GM10266 (cell line): ENCODE results near the gene NR3C2.

ENCODE experiments used
- DNase-seq: peaks from one replicate; pipeline ENCODE4 v3.0.0; 2012; ENCODE audit errors: extremely low spot score
- CTCF ChIP-seq: IDR thresholded peaks from 2 replicates; pipeline ENCODE4 v1.5.1; 2012; ENCODE audit warnings: mild to moderate bottlenecking, low read depth; ENCODE audit not compliant: control insufficient read depth, insufficient read depth; ENCODE audit errors: missing control alignments

NR3C2 gene

GRCh38 chr4:148441986-148442831 lies at the start of gene NR3C2:
Gene NR3C2 (minus strand): TSS chr4:148442414.
- no peak for TF ChIP-seq CTCF
- DNase-seq, result peak; percentile 99

GRCh38 chr4:148487181-148487580 lies 45.0 kb upstream of the NR3C2 start:
- TF ChIP-seq CTCF, result no peak
- DNase-seq, result no peak

GRCh38 chr4:148481636-148482035 lies 39.4 kb upstream of the NR3C2 start:
- TF ChIP-seq CTCF, result no peak
- no peak for DNase-seq

- DNase-seq, result no peak
- TF ChIP-seq CTCF, result no peak
Observed at GRCh38 chr4:148477276-148477675, 35.1 kb upstream of the NR3C2 start.

GRCh38 chr4:148469938-148470337 lies 27.7 kb upstream of the NR3C2 start:
- DNase-seq, result no peak
- TF ChIP-seq CTCF, result no peak

GRCh38 chr4:148454835-148455234 lies 12.6 kb upstream of the NR3C2 start:
- TF ChIP-seq CTCF, result no peak
- DNase-seq, result no peak

GRCh38 chr4:148453833-148454232 lies 11.6 kb upstream of the NR3C2 start:
- no peak for DNase-seq
- no peak for TF ChIP-seq CTCF
